WTC11 (cell line): ENCODE measurements around the gene STK32A. TPM values are rescaled to one million over a fixed set of nuclear protein-coding genes. Genes with fewer than 3 reads are reported as not detected.

ENCODE experiments used
- ATAC-seq: fragments of 200-7000 bp; cut with Tn5 transposase; 2 replicates; pipeline ENCODE4 v1.10.0; 2021; ENCODE audit warnings: mild to moderate bottlenecking, moderate library complexity
- CTCF ChIA-PET: fragments of 300-600 bp; sonication (Branson Sonifier 250); formaldehyde crosslinking; loops from one replicate; lab custom pipeline; 2021; ENCODE audit warnings: antibody characterized with exemption; lab: Charles Lee
- POLR2A ChIA-PET: fragments of 350-600 bp; sonication (Branson Sonifier 250); formaldehyde crosslinking; loops from one replicate; lab custom pipeline; 2021; ENCODE audit warnings: antibody characterized with exemption; lab: Charles Lee
- DNase-seq: peaks from one replicate; pipeline ENCODE4 v3.0.0; 2021; ENCODE audit warnings: low spot score
- H3K27ac Mint-ChIP-seq: 2 replicates; pipeline ENCODE4 v1.8.0; 2021; ENCODE audit warnings: mixed read lengths
- H3K27me3 Mint-ChIP-seq: 2 replicates; pipeline ENCODE4 v1.8.0; 2021; ENCODE audit warnings: low read depth, mild to moderate bottlenecking, moderate library complexity, mixed read lengths
- H3K36me3 Mint-ChIP-seq: 2 replicates; pipeline ENCODE4 v1.8.0; 2021; ENCODE audit warnings: mixed read lengths
- H3K4me1 Mint-ChIP-seq: 2 replicates; pipeline ENCODE4 v1.8.0; 2022; ENCODE audit warnings: mixed read lengths
- H3K4me3 Mint-ChIP-seq: 2 replicates; pipeline ENCODE4 v1.8.0; 2021; ENCODE audit warnings: mild to moderate bottlenecking, moderate library complexity, mixed read lengths
- H3K9me3 Mint-ChIP-seq: 2 replicates; pipeline ENCODE4 v1.8.0; 2021; ENCODE audit warnings: mixed read lengths
- CREB1 ChIP-seq: sonication (generic); formaldehyde crosslinking; IDR thresholded peaks from 2 replicates; pipeline ENCODE4 v1.8.0; 2023; ENCODE audit warnings: mild to moderate bottlenecking, missing genetic modification reagents
- CREM ChIP-seq: sonication (generic); formaldehyde crosslinking; IDR thresholded peaks from 2 replicates; pipeline ENCODE4 v1.8.1; 2022; ENCODE audit warnings: mild to moderate bottlenecking, missing genetic modification reagents, moderate library complexity
- ESRRA ChIP-seq: sonication (generic); formaldehyde crosslinking; IDR thresholded peaks from 2 replicates; pipeline ENCODE4 v1.8.1; 2022; ENCODE audit warnings: mild to moderate bottlenecking, missing genetic modification reagents, borderline replicate concordance
- GTF2I ChIP-seq: fragments of 250-450 bp; sonication (Bioruptor Pico); conservative IDR thresholded peaks from 2 replicates; pipeline ENCODE4 v1.4.0; 2021; ENCODE audit warnings: mild to moderate bottlenecking
- HMGA2 ChIP-seq: fragments of 250-450 bp; sonication (Bioruptor Pico); IDR thresholded peaks from 2 replicates; pipeline ENCODE4 v1.4.0; 2021; ENCODE audit warnings: mild to moderate bottlenecking, moderate library complexity
- MXD4 ChIP-seq: fragments of 250-450 bp; sonication (Bioruptor Pico); IDR thresholded peaks from 2 replicates; pipeline ENCODE4 v1.8.0; 2021; ENCODE audit warnings: mild to moderate bottlenecking, moderate library complexity, borderline replicate concordance
- NR2C2 ChIP-seq: sonication (generic); formaldehyde crosslinking; IDR thresholded peaks from 2 replicates; pipeline ENCODE4 v1.8.0; 2022; ENCODE audit warnings: mild to moderate bottlenecking, missing genetic modification reagents
- RORB ChIP-seq: fragments of 250-450 bp; sonication (Bioruptor Pico); IDR thresholded peaks from 2 replicates; pipeline ENCODE4 v1.9.0; 2021; ENCODE audit warnings: mild to moderate bottlenecking
- SMAD3 ChIP-seq: sonication (generic); formaldehyde crosslinking; IDR thresholded peaks from 2 replicates; pipeline ENCODE4 v1.8.0; 2022; ENCODE audit warnings: missing genetic modification reagents, mild to moderate bottlenecking, borderline replicate concordance
- ZNF219 ChIP-seq: sonication (generic); formaldehyde crosslinking; IDR thresholded peaks from 2 replicates; pipeline ENCODE4 v1.8.0; 2023; ENCODE audit warnings: missing genetic modification reagents, mild to moderate bottlenecking, borderline replicate concordance
- ZNF317 ChIP-seq: sonication (generic); formaldehyde crosslinking; IDR thresholded peaks from 2 replicates; pipeline ENCODE4 v1.8.1; 2023; ENCODE audit warnings: low read depth, mild to moderate bottlenecking, moderate library complexity, missing genetic modification reagents, borderline replicate concordance
- ZNF416 ChIP-seq: fragments of 250-450 bp; sonication (Bioruptor Pico); IDR thresholded peaks from 2 replicates; pipeline ENCODE4 v1.9.0; 2021; ENCODE audit warnings: mild to moderate bottlenecking, inconsistent platforms
- total RNA-seq: library from RNA; stranded (reverse); gene quantifications from 3 replicates; pipeline ENCODE4 v1.2.3, GENCODE V29; 2021
- TF ChIP-seq, protein P1 (sequence below): sonication (generic); formaldehyde crosslinking; IDR thresholded peaks from 2 replicates; pipeline ENCODE4 v1.8.1; 2022; ENCODE audit warnings: missing genetic modification reagents, borderline replicate concordance
- TF ChIP-seq, protein P2 (sequence below): fragments of 250-450 bp; sonication (Bioruptor Pico); IDR thresholded peaks from 2 replicates; pipeline ENCODE4 v2.1.2; 2022; ENCODE audit warnings: mild to moderate bottlenecking, moderate library complexity
- TF ChIP-seq, protein P3 (sequence below): sonication (generic); formaldehyde crosslinking; IDR thresholded peaks from 2 replicates; pipeline ENCODE4 v1.8.1; 2023; ENCODE audit warnings: mild to moderate bottlenecking, missing genetic modification reagents, moderate library complexity
- TF ChIP-seq, protein P4 (sequence below): sonication (generic); formaldehyde crosslinking; IDR thresholded peaks from 2 replicates; pipeline ENCODE4 v1.8.1; 2023; ENCODE audit warnings: mild to moderate bottlenecking, missing genetic modification reagents, borderline replicate concordance
- TF ChIP-seq, protein P5 (sequence below): sonication (generic); formaldehyde crosslinking; IDR thresholded peaks from 2 replicates; pipeline ENCODE4 v1.8.0; 2023; ENCODE audit warnings: missing genetic modification reagents
- TF ChIP-seq, protein P6 (sequence below): fragments of 250-450 bp; sonication (Bioruptor Pico); IDR thresholded peaks from 2 replicates; pipeline ENCODE4 v1.8.0; 2021; ENCODE audit warnings: mild to moderate bottlenecking
- TF ChIP-seq, protein P7 (sequence below): sonication (generic); formaldehyde crosslinking; IDR thresholded peaks from 2 replicates; pipeline ENCODE4 v1.8.1; 2023; ENCODE audit warnings: mild to moderate bottlenecking, missing genetic modification reagents, moderate library complexity
- TF ChIP-seq, protein P8 (sequence below): sonication (generic); formaldehyde crosslinking; IDR thresholded peaks from 2 replicates; pipeline ENCODE4 v1.8.1; 2022; ENCODE audit warnings: low read depth, mild to moderate bottlenecking, moderate library complexity, missing genetic modification reagents, borderline replicate concordance

Gene STK32A
- total RNA-seq, 1 experiment from 2014 or later: 1.7 TPM

DNA sequence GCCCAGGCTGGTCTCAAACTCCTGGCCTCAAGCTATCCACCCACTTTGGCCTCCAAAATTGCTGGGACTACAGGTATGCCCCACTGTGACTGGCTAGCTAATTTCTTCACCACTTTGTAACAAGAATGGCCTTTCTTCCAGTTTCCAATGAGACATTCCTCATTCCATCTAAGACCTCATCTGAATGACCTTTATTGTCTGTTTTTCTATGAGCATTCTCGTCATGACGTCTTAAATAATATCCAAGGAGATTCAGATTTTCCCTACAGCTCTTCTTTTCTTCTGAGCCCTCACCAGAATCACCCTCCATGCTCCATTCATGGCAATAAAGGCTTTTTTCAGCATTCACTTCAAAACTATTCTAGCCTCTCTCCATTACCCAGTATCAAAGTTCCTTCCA, 30.2 kb upstream of the STK32A start:
- CTCF ChIA-PET: no interaction called here
- DNase-seq: no peak
- no peaks in the 10 kb centered on the region for H3K4me1 Mint-ChIP-seq

More for the DNA sequence above, 30.2 kb upstream of the STK32A start:
- H3K36me3 Mint-ChIP-seq: no peaks in the 10 kb centered on the region
- no peak for ATAC-seq
- no peaks in the 10 kb centered on the region for H3K27me3 Mint-ChIP-seq
- TF ChIP-seq, protein P1, sequence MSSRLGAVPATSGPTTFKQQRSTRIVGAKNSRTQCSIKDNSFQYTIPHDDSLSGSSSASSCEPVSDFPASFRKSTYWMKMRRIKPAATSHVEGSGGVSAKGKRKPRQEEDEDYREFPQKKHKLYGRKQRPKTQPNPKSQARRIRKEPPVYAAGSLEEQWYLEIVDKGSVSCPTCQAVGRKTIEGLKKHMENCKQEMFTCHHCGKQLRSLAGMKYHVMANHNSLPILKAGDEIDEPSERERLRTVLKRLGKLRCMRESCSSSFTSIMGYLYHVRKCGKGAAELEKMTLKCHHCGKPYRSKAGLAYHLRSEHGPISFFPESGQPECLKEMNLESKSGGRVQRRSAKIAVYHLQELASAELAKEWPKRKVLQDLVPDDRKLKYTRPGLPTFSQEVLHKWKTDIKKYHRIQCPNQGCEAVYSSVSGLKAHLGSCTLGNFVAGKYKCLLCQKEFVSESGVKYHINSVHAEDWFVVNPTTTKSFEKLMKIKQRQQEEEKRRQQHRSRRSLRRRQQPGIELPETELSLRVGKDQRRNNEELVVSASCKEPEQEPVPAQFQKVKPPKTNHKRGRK (CRISPR knock-in tag): no peak
- TF ChIP-seq MXD4 (CRISPR knock-in tag): no peak
- no peak for TF ChIP-seq ZNF219 (CRISPR knock-in tag)
- TF ChIP-seq, protein P2, sequence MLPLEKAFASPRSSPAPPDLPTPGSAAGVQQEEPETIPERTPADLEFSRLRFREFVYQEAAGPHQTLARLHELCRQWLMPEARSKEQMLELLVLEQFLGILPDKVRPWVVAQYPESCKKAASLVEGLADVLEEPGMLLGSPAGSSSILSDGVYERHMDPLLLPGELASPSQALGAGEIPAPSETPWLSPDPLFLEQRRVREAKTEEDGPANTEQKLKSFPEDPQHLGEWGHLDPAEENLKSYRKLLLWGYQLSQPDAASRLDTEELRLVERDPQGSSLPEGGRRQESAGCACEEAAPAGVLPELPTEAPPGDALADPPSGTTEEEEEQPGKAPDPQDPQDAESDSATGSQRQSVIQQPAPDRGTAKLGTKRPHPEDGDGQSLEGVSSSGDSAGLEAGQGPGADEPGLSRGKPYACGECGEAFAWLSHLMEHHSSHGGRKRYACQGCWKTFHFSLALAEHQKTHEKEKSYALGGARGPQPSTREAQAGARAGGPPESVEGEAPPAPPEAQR (CRISPR knock-in tag): no peak
- no peak for TF ChIP-seq HMGA2 (CRISPR knock-in tag)
- no peak for TF ChIP-seq ESRRA (CRISPR knock-in tag)
- TF ChIP-seq SMAD3: no peak
- TF ChIP-seq, protein P3, sequence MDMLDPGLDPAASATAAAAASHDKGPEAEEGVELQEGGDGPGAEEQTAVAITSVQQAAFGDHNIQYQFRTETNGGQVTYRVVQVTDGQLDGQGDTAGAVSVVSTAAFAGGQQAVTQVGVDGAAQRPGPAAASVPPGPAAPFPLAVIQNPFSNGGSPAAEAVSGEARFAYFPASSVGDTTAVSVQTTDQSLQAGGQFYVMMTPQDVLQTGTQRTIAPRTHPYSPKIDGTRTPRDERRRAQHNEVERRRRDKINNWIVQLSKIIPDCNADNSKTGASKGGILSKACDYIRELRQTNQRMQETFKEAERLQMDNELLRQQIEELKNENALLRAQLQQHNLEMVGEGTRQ (CRISPR knock-in tag): no peak
- TF ChIP-seq CREM (CRISPR knock-in tag): no peak
- TF ChIP-seq, protein P4, sequence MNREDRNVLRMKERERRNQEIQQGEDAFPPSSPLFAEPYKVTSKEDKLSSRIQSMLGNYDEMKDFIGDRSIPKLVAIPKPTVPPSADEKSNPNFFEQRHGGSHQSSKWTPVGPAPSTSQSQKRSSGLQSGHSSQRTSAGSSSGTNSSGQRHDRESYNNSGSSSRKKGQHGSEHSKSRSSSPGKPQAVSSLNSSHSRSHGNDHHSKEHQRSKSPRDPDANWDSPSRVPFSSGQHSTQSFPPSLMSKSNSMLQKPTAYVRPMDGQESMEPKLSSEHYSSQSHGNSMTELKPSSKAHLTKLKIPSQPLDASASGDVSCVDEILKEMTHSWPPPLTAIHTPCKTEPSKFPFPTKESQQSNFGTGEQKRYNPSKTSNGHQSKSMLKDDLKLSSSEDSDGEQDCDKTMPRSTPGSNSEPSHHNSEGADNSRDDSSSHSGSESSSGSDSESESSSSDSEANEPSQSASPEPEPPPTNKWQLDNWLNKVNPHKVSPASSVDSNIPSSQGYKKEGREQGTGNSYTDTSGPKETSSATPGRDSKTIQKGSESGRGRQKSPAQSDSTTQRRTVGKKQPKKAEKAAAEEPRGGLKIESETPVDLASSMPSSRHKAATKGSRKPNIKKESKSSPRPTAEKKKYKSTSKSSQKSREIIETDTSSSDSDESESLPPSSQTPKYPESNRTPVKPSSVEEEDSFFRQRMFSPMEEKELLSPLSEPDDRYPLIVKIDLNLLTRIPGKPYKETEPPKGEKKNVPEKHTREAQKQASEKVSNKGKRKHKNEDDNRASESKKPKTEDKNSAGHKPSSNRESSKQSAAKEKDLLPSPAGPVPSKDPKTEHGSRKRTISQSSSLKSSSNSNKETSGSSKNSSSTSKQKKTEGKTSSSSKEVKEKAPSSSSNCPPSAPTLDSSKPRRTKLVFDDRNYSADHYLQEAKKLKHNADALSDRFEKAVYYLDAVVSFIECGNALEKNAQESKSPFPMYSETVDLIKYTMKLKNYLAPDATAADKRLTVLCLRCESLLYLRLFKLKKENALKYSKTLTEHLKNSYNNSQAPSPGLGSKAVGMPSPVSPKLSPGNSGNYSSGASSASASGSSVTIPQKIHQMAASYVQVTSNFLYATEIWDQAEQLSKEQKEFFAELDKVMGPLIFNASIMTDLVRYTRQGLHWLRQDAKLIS (CRISPR knock-in tag): no peak
- TF ChIP-seq RORB (CRISPR knock-in tag): no peak
- no peak for TF ChIP-seq GTF2I (CRISPR knock-in tag)
- no peak for TF ChIP-seq CREB1
- TF ChIP-seq, protein P5, sequence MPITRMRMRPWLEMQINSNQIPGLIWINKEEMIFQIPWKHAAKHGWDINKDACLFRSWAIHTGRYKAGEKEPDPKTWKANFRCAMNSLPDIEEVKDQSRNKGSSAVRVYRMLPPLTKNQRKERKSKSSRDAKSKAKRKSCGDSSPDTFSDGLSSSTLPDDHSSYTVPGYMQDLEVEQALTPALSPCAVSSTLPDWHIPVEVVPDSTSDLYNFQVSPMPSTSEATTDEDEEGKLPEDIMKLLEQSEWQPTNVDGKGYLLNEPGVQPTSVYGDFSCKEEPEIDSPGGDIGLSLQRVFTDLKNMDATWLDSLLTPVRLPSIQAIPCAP (CRISPR knock-in tag): no peak
- no peak for TF ChIP-seq NR2C2 (CRISPR knock-in tag)
- TF ChIP-seq, protein P6, sequence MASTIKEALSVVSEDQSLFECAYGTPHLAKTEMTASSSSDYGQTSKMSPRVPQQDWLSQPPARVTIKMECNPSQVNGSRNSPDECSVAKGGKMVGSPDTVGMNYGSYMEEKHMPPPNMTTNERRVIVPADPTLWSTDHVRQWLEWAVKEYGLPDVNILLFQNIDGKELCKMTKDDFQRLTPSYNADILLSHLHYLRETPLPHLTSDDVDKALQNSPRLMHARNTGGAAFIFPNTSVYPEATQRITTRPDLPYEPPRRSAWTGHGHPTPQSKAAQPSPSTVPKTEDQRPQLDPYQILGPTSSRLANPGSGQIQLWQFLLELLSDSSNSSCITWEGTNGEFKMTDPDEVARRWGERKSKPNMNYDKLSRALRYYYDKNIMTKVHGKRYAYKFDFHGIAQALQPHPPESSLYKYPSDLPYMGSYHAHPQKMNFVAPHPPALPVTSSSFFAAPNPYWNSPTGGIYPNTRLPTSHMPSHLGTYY (CRISPR knock-in tag): no peak
- no peak for TF ChIP-seq ZNF416
- TF ChIP-seq, protein P7, sequence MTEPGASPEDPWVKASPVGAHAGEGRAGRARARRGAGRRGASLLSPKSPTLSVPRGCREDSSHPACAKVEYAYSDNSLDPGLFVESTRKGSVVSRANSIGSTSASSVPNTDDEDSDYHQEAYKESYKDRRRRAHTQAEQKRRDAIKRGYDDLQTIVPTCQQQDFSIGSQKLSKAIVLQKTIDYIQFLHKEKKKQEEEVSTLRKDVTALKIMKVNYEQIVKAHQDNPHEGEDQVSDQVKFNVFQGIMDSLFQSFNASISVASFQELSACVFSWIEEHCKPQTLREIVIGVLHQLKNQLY (CRISPR knock-in tag): no peak
- no peak for TF ChIP-seq ZNF317
- TF ChIP-seq, protein P8, sequence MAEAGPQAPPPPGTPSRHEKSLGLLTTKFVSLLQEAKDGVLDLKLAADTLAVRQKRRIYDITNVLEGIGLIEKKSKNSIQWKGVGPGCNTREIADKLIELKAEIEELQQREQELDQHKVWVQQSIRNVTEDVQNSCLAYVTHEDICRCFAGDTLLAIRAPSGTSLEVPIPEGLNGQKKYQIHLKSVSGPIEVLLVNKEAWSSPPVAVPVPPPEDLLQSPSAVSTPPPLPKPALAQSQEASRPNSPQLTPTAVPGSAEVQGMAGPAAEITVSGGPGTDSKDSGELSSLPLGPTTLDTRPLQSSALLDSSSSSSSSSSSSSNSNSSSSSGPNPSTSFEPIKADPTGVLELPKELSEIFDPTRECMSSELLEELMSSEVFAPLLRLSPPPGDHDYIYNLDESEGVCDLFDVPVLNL (CRISPR knock-in tag): no peak
- H3K4me3 Mint-ChIP-seq: no peak overlapping the region
- peaks cover 7% of the 10 kb centered on the region for H3K9me3 Mint-ChIP-seq
- no peak overlapping the region for H3K27ac Mint-ChIP-seq
- POLR2A ChIA-PET: no interaction called here
